ENCODE data around the gene RBMXL2.

Gene RBMXL2

DNA sequence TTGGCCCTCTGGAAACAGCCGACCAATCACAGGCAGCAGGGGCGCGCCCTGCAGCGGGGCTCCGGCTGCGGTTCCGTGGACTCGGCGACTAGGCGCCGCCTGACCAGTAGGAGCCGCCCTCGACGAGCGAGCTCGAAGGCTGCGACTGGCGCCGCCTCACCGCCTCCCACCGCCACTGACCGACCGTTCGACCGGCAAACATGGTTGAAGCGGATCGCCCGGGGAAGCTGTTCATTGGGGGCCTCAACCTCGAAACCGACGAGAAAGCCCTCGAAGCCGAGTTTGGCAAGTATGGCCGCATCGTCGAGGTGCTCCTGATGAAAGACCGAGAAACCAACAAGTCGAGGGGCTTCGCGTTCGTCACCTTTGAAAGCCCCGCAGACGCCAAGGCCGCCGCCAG is at the start of gene RBMXL2:
Gene RBMXL2, plus strand, starts transcription at position 78 of the 400 bp plus-strand sequence. Its CDS starts 123 bp downstream, at position 201.
- no peak for TF ChIP-seq RARB (CRISPR knock-in tag; IDR thresholded peaks at IDR 0.05)
- TF ChIP-seq ZNF565 (CRISPR knock-in tag; conservative IDR thresholded peaks at IDR 0.05; ENCODE audit: low read depth), result no peak
- TF ChIP-seq TCF4 (CRISPR knock-in tag; IDR thresholded peaks at IDR 0.05; ENCODE audit: borderline replicate concordance), result no peak
- TF ChIP-seq, protein P1, sequence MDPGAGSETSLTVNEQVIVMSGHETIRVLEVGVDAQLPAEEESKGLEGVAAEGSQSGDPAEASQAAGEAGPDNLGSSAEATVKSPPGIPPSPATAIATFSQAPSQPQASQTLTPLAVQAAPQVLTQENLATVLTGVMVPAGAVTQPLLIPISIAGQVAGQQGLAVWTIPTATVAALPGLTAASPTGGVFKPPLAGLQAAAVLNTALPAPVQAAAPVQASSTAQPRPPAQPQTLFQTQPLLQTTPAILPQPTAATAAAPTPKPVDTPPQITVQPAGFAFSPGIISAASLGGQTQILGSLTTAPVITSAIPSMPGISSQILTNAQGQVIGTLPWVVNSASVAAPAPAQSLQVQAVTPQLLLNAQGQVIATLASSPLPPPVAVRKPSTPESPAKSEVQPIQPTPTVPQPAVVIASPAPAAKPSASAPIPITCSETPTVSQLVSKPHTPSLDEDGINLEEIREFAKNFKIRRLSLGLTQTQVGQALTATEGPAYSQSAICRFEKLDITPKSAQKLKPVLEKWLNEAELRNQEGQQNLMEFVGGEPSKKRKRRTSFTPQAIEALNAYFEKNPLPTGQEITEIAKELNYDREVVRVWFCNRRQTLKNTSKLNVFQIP (CRISPR knock-in tag; IDR thresholded peaks at IDR 0.05; ENCODE audit: borderline replicate concordance, low read depth), result no peak
- no peak for TF ChIP-seq SNAI2 (CRISPR knock-in tag; IDR thresholded peaks at IDR 0.05)
- TF ChIP-seq, protein P2, sequence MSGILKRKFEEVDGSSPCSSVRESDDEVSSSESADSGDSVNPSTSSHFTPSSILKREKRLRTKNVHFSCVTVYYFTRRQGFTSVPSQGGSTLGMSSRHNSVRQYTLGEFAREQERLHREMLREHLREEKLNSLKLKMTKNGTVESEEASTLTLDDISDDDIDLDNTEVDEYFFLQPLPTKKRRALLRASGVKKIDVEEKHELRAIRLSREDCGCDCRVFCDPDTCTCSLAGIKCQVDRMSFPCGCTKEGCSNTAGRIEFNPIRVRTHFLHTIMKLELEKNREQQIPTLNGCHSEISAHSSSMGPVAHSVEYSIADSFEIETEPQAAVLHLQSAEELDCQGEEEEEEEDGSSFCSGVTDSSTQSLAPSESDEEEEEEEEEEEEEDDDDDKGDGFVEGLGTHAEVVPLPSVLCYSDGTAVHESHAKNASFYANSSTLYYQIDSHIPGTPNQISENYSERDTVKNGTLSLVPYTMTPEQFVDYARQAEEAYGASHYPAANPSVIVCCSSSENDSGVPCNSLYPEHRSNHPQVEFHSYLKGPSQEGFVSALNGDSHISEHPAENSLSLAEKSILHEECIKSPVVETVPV (CRISPR knock-in tag; IDR thresholded peaks at IDR 0.05), result no peak
- TF ChIP-seq PPARA (CRISPR knock-in tag; IDR thresholded peaks at IDR 0.05; ENCODE audit: borderline replicate concordance), result no peak
- no peak for TF ChIP-seq ZC3H10 (CRISPR knock-in tag; IDR thresholded peaks at IDR 0.05)
- no peak for TF ChIP-seq ESRRG (CRISPR knock-in tag; IDR thresholded peaks at IDR 0.05)
- no peak for TF ChIP-seq ARNTL (CRISPR knock-in tag; IDR thresholded peaks at IDR 0.05; ENCODE audit: borderline replicate concordance, low read depth)
- ATAC-seq, result no peak

DNA sequence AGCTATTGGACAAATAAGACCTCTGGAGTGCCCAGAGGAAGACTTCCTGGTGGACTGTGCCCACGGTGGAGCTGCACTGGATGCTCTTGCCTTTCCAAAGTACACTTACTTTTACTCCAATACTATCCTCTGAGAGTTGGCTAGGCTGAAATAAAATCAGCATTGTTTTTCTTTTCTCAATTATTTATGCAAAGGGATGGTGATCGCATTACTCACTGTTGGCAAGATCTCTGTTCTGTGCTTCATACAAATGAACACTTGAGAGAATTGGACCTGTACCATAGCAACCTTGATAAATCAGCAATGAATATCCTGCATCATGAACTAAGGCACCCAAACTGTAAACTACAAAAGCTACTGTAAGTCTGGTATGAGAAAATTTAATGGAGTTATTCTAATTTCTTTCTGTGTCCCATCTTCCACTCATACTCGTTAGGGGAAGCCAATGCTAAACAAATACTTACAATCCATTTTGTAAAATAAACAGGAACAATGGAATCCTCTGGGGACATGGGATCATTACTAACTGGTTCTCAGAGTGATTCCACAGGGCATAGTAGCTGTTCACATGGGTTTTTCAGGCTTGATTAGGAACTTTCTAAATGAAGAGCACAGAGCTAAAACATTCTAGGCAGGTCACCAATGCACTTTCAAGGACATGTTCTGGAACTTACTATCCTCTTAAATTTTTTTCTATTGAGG is 42.2 kb upstream of the RBMXL2 start:
- no peak for TF ChIP-seq GLIS3 (CRISPR knock-in tag; IDR thresholded peaks at IDR 0.05)
- TF ChIP-seq TOX (CRISPR knock-in tag; IDR thresholded peaks at IDR 0.05; ENCODE audit: borderline replicate concordance), result no peak
- TF ChIP-seq RARB (CRISPR knock-in tag; IDR thresholded peaks at IDR 0.05), result no peak
- TF ChIP-seq, protein P2 (CRISPR knock-in tag; IDR thresholded peaks at IDR 0.05), result no peak
- TF ChIP-seq, protein P3, sequence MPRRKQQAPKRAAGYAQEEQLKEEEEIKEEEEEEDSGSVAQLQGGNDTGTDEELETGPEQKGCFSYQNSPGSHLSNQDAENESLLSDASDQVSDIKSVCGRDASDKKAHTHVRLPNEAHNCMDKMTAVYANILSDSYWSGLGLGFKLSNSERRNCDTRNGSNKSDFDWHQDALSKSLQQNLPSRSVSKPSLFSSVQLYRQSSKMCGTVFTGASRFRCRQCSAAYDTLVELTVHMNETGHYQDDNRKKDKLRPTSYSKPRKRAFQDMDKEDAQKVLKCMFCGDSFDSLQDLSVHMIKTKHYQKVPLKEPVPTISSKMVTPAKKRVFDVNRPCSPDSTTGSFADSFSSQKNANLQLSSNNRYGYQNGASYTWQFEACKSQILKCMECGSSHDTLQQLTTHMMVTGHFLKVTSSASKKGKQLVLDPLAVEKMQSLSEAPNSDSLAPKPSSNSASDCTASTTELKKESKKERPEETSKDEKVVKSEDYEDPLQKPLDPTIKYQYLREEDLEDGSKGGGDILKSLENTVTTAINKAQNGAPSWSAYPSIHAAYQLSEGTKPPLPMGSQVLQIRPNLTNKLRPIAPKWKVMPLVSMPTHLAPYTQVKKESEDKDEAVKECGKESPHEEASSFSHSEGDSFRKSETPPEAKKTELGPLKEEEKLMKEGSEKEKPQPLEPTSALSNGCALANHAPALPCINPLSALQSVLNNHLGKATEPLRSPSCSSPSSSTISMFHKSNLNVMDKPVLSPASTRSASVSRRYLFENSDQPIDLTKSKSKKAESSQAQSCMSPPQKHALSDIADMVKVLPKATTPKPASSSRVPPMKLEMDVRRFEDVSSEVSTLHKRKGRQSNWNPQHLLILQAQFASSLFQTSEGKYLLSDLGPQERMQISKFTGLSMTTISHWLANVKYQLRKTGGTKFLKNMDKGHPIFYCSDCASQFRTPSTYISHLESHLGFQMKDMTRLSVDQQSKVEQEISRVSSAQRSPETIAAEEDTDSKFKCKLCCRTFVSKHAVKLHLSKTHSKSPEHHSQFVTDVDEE (CRISPR knock-in tag; IDR thresholded peaks at IDR 0.05), result no peak
- no peak for ATAC-seq

DNA sequence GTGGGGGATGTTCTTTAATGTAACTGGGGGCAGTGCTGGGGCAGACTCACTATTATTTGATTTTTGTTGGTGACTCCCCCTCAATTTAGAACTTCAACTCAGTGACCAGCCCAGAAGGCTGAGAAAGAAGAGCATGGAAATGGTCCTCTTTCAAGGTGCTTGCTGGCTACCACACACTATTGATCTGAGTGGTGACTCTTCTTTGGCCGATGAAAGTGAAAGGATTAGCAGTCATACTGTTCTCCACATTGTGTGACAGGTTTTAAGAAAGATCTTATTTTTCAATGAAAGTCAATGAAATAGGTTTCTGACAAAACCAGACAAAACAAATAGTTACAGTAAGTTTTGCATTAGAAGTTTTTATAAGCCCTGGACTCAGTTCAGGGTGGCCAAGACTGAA is 38.6 kb upstream of the RBMXL2 start:
- TF ChIP-seq ISL1 (CRISPR knock-in tag; IDR thresholded peaks at IDR 0.05), result no peak
- TF ChIP-seq ZNF70 (CRISPR knock-in tag; IDR thresholded peaks at IDR 0.05), result no peak
- no peak for TF ChIP-seq ESRRG (CRISPR knock-in tag; IDR thresholded peaks at IDR 0.05)
- TF ChIP-seq TCF4 (CRISPR knock-in tag; IDR thresholded peaks at IDR 0.05; ENCODE audit: borderline replicate concordance), result no peak
- TF ChIP-seq, protein P4, sequence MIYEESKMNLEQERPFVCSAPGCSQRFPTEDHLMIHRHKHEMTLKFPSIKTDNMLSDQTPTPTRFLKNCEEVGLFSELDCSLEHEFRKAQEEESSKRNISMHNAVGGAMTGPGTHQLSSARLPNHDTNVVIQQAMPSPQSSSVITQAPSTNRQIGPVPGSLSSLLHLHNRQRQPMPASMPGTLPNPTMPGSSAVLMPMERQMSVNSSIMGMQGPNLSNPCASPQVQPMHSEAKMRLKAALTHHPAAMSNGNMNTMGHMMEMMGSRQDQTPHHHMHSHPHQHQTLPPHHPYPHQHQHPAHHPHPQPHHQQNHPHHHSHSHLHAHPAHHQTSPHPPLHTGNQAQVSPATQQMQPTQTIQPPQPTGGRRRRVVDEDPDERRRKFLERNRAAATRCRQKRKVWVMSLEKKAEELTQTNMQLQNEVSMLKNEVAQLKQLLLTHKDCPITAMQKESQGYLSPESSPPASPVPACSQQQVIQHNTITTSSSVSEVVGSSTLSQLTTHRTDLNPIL (CRISPR knock-in tag; IDR thresholded peaks at IDR 0.05; ENCODE audit: low read depth), result no peak
- TF ChIP-seq GLIS3 (CRISPR knock-in tag; IDR thresholded peaks at IDR 0.05), result no peak
- no peak for TF ChIP-seq ZFP3 (CRISPR knock-in tag; IDR thresholded peaks at IDR 0.05)
- TF ChIP-seq, protein P5, sequence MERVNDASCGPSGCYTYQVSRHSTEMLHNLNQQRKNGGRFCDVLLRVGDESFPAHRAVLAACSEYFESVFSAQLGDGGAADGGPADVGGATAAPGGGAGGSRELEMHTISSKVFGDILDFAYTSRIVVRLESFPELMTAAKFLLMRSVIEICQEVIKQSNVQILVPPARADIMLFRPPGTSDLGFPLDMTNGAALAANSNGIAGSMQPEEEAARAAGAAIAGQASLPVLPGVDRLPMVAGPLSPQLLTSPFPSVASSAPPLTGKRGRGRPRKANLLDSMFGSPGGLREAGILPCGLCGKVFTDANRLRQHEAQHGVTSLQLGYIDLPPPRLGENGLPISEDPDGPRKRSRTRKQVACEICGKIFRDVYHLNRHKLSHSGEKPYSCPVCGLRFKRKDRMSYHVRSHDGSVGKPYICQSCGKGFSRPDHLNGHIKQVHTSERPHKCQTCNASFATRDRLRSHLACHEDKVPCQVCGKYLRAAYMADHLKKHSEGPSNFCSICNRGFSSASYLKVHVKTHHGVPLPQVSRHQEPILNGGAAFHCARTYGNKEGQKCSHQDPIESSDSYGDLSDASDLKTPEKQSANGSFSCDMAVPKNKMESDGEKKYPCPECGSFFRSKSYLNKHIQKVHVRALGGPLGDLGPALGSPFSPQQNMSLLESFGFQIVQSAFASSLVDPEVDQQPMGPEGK (CRISPR knock-in tag; IDR thresholded peaks at IDR 0.05; ENCODE audit: borderline replicate concordance), result no peak
- TF ChIP-seq OSR1 (CRISPR knock-in tag; IDR thresholded peaks at IDR 0.05), result no peak
- no peak for TF ChIP-seq ARNTL (CRISPR knock-in tag; IDR thresholded peaks at IDR 0.05; ENCODE audit: borderline replicate concordance, low read depth)
- no peak for TF ChIP-seq ZC3H10 (CRISPR knock-in tag; IDR thresholded peaks at IDR 0.05)
- TF ChIP-seq CSDC2 (CRISPR knock-in tag; IDR thresholded peaks at IDR 0.05), result no peak
- TF ChIP-seq TOX (CRISPR knock-in tag; IDR thresholded peaks at IDR 0.05; ENCODE audit: borderline replicate concordance), result no peak
- TF ChIP-seq, protein P1 (CRISPR knock-in tag; IDR thresholded peaks at IDR 0.05; ENCODE audit: borderline replicate concordance, low read depth), result no peak
- TF ChIP-seq, protein P2 (CRISPR knock-in tag; IDR thresholded peaks at IDR 0.05), result no peak
- no peak for TF ChIP-seq RARB (CRISPR knock-in tag; IDR thresholded peaks at IDR 0.05)
- ATAC-seq, result no peak
